ENCODE measurements around the gene KRTAP4-7.

DNA sequence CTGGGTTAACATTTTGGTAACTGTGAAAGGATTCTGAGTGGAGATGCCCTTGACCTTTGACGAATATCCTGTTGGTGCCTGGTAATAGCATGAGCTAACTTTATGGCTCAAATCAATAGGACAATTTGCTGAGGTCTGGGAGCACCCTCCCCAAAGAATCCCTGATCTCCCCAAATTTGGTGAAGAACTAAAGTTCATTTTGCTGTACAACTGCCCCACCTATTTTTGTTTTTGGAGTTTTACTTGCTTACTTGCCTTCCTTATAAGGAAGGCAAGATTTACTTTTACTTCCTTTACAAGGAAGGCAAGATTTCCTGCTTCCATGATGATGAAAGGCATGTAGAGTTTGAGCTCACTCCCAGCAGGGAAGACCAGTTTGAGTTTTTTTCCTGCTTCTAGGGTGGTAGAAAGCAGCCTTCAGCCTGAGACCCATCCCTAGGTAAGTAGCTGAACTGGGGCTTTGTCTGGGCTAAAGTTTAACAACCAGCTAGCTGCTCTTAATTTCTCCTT lies 24.0 kb downstream of the KRTAP4-7 start:
- TF ChIP-seq, protein P1, sequence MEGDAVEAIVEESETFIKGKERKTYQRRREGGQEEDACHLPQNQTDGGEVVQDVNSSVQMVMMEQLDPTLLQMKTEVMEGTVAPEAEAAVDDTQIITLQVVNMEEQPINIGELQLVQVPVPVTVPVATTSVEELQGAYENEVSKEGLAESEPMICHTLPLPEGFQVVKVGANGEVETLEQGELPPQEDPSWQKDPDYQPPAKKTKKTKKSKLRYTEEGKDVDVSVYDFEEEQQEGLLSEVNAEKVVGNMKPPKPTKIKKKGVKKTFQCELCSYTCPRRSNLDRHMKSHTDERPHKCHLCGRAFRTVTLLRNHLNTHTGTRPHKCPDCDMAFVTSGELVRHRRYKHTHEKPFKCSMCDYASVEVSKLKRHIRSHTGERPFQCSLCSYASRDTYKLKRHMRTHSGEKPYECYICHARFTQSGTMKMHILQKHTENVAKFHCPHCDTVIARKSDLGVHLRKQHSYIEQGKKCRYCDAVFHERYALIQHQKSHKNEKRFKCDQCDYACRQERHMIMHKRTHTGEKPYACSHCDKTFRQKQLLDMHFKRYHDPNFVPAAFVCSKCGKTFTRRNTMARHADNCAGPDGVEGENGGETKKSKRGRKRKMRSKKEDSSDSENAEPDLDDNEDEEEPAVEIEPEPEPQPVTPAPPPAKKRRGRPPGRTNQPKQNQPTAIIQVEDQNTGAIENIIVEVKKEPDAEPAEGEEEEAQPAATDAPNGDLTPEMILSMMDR (IDR thresholded peaks at IDR 0.05; ENCODE audit: poor library complexity), result no peak
- no peak for TF ChIP-seq EZH2phosphoT487 (IDR thresholded peaks at IDR 0.05; ENCODE audit: low read depth, severe bottlenecking, unreplicated experiment)
